Mucosa of rectum (tissue), 2 donors: ENCODE data around the gene DCAF5.
"Not testable (repeated sequence)": the region's sequence is repeated elsewhere in the genome, so short reads cannot be mapped to it uniquely, and the experiment has no call there.

Experiments
- H3K27ac ChIP-seq, 2 donors: one replicate each; pipeline ENCODE4 v1.7.0; 2013; ENCODE audit warnings: inconsistent platforms in 2 of 2, low read depth in 2 of 2, low read length in 2 of 2
- H3K27me3 ChIP-seq, 2 donors: one replicate each; pipeline ENCODE4 v1.7.0; 2013; ENCODE audit warnings: low read length in 2 of 2; ENCODE audit not compliant: control insufficient read depth in 2 of 2, insufficient read depth in 2 of 2
- H3K36me3 ChIP-seq, 2 donors: one replicate each; pipeline ENCODE4 v1.7.0; 2013; ENCODE audit warnings: low read length in 2 of 2; ENCODE audit not compliant: control insufficient read depth in 2 of 2, insufficient read depth in 2 of 2
- H3K4me1 ChIP-seq, 2 donors: one replicate each; pipeline ENCODE4 v1.7.0; 2013; ENCODE audit warnings: low read length in 2 of 2, mild to moderate bottlenecking in 1 of 2; ENCODE audit not compliant: control insufficient read depth in 2 of 2, insufficient read depth in 2 of 2
- H3K4me3 ChIP-seq, 2 donors: one replicate each; pipeline ENCODE4 v1.7.0; 2013; ENCODE audit warnings: low read length in 2 of 2
- H3K9ac ChIP-seq, 2 donors: one replicate each; pipeline ENCODE4 v1.7.0; 2013; ENCODE audit warnings: low read length in 2 of 2, low read depth in 1 of 2, mild to moderate bottlenecking in 1 of 2
- H3K9me3 ChIP-seq, 2 donors: one replicate each; pipeline ENCODE4 v1.7.0; 2013; ENCODE audit warnings: low read length in 2 of 2; ENCODE audit not compliant: control insufficient read depth in 2 of 2
- donor health status: healthy.
- donor health status: Normal muscosa, but diverticular disease.

DCAF5 gene

DNA sequence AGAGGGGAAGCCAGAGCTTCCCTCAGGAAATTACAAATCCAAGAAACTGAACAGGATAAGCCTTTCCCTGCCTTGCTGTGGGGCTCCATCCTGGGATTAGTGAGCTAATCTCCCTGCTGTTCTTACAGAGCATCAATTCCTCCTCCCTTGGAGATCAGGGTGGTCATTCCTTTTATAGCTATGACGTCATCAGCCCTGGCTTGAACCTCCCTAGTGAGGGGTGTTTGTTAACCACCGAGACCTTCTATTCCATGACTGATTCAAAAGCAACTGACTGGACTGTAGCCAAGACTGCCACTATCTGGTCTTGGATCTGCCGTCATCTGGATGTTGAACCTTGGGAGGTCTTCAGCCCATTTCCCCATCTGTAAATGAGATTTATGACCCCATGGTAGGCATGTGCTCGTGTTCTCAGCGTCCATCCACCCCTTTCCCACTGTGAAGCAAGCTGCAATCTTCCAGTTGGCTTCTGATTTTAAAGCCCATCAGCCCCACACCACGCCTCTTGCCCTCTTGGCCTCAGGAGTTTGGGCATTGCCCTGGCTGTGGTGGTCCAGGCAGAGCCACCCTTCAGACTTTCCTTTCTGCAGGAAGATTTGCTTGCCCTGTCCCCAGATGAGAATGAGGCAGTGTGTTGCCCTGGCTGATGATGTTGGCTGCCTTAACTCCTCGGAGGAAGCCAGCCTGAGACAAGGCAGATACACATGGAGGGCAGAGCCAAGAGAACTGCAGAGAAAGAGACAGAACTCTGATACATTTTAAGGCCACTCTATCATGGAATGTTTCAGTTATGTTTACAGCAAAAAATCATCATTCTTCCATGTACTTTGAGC is 114.2 kb downstream of the DCAF5 start:
- Histone ChIP-seq H3K4me3 (no peak overlapping the region), H3K4me1 (peaks cover 0 to 8% of the 10 kb centered on the region in 2 donors), H3K27me3 (no peaks in the 10 kb centered on the region), H3K9me3 (no peaks in the 10 kb centered on the region), H3K9ac (no peak overlapping the region), H3K27ac (no peak overlapping the region), H3K36me3 (no peaks in the 10 kb centered on the region)

DNA sequence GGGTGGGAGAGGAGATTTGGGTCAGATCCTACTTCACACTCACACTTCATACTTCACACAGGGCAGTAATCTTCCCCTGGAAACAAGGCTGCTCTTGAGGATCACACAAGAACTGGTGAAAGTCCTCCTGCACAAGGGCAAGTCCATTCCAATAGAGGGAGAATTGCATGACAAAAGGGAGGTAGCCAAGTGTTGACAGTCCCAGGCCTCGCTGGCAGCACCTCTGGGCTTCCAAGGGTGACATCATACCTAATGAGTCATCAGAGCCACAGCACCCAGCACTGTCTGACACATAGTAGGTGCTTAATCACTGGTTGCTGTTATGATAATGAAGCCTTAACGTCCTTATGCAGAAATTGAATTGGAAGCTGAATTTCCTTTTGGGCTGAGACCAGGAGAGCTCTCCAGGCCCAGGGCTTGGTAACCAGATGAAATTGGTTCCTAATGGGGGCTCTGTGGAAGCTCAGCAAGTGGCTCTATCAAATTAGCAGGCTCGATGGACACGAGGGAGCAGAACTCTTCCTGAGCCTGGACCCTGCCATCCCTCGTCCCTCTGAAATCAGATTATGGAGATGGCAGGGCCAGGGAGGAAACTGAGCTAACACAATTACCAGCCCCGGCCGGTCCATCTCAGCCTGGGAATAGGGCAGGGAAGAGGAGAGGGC is 115.0 kb downstream of the DCAF5 start:
- Histone ChIP-seq H3K4me1 (peaks cover 0 to 8% of the 10 kb centered on the region in 2 donors), H3K27me3 (no peaks in the 10 kb centered on the region), H3K27ac (no peak overlapping the region), H3K36me3 (no peaks in the 10 kb centered on the region), H3K9me3 (no peaks in the 10 kb centered on the region), H3K9ac (no peak overlapping the region), H3K4me3 (no peak overlapping the region)

DNA sequence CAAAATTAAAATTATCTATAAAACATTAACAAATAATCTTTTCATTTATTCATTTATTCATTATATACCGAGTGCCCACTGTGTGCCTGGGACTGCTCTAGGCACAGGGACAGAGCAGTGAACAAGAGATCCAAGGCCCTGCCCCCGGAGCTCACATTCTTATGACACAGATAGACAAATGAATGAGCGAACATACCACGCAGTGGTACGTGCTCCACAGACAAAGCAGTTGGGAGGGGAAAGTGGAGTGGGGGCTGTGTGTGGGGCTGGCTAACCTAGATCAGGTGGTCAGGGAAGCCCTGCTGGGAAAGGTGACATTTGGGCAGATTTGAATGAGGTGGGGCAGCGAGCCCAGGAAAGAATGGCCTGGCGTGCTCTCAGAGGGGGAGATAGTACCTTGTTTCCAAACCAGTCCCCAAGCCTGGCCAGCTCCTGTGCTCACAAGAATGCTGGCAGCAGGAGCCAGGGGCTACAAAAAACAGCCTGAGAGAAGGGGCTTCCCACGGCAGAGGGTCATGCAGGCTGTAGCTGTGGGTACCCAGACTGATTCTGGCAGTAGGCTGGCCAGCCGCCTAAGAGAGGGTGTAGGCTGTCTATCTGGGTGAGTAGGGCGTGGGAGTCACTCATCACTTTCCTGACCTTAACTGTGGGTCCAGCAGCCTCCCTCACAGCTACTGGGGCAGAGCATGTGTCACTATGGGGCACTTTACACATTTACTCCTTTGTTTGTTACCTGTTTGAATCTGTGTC is 116.0 kb downstream of the DCAF5 start:
- no peak overlapping the region for H3K27ac ChIP-seq
- no peak overlapping the region for H3K4me3 ChIP-seq
- peaks cover 0 to under 1% of the 10 kb centered on the region in 2 donors for H3K4me1 ChIP-seq
- H3K9ac ChIP-seq = no peak overlapping the region
- no peaks in the 10 kb centered on the region for H3K27me3 ChIP-seq
- H3K9me3 ChIP-seq = no peaks in the 10 kb centered on the region
- H3K36me3 ChIP-seq = no peaks in the 10 kb centered on the region

DNA sequence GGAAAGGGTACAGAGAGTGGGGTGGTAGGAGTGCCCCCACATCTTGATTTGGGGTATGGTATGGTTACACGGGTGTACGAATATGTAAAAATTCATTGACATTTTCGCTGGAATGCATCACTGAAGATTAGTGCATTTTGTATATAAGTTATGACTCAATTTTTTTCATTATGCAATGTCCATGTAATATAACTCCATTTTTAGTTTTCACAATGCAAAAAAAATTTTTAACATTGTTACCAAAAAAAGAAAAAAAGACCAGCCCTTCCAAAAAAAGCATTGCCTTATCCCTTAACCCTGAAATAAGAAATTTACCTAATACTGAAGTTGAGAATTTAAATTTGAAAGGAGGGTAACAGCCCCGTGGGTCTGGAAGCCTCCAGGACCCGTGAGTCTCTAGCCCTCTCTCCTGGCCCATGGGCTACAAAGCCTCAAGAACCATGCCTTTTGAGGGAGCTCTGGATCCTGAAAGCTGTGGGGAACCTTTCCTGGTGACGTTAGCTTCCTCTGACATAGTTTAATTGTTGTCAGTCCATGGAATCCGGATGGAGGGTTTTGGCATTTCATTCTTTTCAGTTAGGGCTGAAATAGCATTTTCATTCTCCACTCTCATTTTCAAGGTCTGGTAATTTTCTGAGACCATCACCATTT is 118.2 kb downstream of the DCAF5 start:
- Histone ChIP-seq H3K4me3 (no peak overlapping the region), H3K4me1 (no peaks in the 10 kb centered on the region), H3K36me3 (no peaks in the 10 kb centered on the region), H3K9ac (no peak overlapping the region), H3K27ac (no peak overlapping the region), H3K27me3 (no peaks in the 10 kb centered on the region), H3K9me3 (no peaks in the 10 kb centered on the region)

DNA sequence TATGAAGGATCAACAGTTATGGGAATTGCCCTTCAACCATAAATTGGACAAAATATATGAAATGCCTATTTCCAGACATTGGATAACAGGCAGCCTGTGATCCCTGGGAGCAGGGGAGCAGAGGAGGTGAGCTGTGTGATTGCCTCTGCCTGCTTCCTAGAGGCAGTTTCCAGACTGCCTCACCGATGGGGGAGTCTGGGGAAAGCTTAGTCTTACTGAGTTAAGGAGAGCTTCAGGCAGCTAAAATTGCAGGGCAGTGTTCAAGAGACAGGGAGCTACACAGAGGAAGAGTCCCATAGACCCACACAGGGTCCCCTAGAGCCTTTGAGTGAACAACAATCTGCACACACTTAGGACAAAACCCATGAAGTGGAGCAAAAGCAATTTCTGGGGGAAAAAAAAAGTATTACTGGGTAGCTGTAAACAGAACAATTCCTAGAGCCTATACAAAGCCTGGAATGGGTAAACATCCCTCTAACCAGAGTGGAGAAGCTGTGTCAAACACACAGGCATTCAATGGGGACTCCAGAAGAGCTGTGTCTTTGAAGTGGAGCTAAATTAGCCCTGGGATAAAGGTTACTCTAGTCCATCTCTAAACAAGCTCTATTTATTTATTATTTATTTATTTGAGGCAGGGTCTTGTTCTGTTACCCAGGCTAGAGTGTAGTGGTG is 125.5 kb downstream of the DCAF5 start:
- Histone ChIP-seq H3K27ac (no peak overlapping the region), H3K9ac (no peak overlapping the region), H3K27me3 (no peaks in the 10 kb centered on the region), H3K9me3 (no peaks in the 10 kb centered on the region), H3K4me1 (no peaks in the 10 kb centered on the region), H3K4me3 (no peak overlapping the region), H3K36me3 (no peaks in the 10 kb centered on the region)

DNA sequence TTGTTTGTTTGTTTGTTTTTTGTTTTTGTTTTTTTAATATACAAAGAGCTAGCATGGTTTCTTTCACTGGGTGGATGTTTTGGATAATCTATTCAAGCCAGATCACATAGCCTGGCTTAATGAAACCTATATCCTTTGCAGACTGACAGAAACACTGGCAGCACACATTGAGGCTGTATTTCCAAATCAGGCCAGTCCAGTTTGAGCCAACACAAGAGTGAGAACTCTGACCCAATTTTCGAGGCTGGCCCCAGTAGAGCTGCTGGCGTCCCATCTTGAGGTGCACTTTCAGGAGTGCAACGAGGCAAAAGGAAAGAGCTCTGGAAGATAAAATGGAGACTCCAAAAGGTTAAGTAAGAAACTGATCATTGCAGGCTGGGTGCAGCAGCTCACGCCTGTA is 129.9 kb downstream of the DCAF5 start:
- Histone ChIP-seq H3K4me1 (no peaks in the 10 kb centered on the region), H3K36me3 (no peaks in the 10 kb centered on the region), H3K27me3 (no peaks in the 10 kb centered on the region), H3K4me3 (no peak overlapping the region), H3K27ac (no peak overlapping the region), H3K9me3 (no peaks in the 10 kb centered on the region), H3K9ac (no peak overlapping the region)

DNA sequence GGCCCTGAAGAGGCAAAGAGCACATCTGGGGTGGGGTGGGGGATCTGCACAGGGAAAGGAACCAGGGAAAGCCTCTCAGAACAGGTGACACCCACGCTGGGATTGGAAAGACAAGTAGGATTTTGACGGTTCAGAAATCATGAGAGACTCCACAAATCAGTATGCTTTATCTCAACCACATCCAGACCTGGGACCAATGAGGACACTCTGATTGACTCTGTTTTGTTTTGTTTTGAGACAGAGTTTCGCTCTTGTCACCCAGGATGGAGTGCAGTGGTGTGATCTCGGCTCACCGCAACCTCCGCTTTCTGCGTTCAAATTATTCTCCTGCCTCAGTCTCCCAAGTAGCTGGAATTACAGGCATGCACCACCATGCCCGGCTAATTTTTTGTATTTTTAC is 130.8 kb downstream of the DCAF5 start:
- H3K4me1 ChIP-seq, H3K27me3 ChIP-seq, H3K27ac ChIP-seq, H3K9me3 ChIP-seq, H3K36me3 ChIP-seq, H3K9ac ChIP-seq, H3K4me3 ChIP-seq: not testable (repeated sequence)

DNA sequence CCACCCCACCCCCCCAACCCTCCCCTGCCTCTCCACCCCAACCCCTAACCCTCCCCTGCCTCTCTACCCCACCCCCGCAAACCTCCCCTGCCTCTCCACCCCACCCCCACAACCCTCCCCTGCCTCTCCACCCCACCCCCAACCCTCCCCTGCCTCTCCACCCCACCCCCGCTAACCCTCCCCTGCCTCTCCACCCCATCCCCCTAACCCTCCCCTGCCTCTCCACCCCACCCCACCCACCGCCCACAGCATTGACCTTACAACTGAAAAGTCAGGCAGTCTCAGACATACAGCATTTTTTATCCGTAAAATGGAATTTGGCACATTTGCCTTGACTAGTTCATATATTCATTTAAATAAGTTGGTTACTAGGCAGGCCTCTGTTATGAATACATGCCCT is 135.2 kb downstream of the DCAF5 start:
- no peak overlapping the region for H3K4me3 ChIP-seq
- no peaks in the 10 kb centered on the region for H3K27me3 ChIP-seq
- no peaks in the 10 kb centered on the region for H3K9me3 ChIP-seq
- H3K4me1 ChIP-seq = peaks cover 6 to 11% of the 10 kb centered on the region in 2 donors
- no peak overlapping the region for H3K27ac ChIP-seq
- H3K36me3 ChIP-seq = no peaks in the 10 kb centered on the region
- no peak overlapping the region for H3K9ac ChIP-seq

DNA sequence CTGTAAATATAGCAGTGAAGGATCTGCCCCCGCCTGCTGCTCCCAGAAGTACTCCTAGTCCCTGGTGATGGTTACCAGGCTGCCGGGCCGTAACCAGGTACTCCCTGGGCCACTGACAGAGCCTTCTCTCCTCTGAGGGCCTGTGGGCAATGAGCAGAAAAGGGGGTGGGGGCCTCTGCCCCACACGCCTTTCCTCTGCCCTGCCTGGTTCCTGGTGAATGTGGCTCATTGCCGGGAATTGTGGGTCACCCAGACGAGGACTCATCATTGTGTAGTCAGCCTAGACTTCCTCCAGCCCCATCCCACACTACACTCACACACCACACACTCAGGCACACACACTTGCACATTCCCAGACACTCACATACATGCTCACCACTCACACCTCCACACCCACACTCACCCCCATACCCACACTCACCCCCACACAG is 138.1 kb downstream of the DCAF5 start:
- Histone ChIP-seq H3K4me1 (peaks cover 6 to 14% of the 10 kb centered on the region in 2 donors), H3K9me3 (no peaks in the 10 kb centered on the region), H3K27ac (no peak overlapping the region), H3K27me3 (no peaks in the 10 kb centered on the region), H3K4me3 (no peak overlapping the region), H3K9ac (no peak overlapping the region), H3K36me3 (no peaks in the 10 kb centered on the region)
